Stomach smooth muscle (tissue), 2 donors: ENCODE measurements around the gene ZNF425.
"Not testable (repeated sequence)": the region's sequence is repeated elsewhere in the genome, so short reads cannot be mapped to it uniquely, and the experiment has no call there.

Source experiments
- H3K27ac ChIP-seq: one replicate; pipeline ENCODE4 v1.7.0; 2013; ENCODE audit warnings: mild to moderate bottlenecking, low read length, inconsistent platforms
- H3K27me3 ChIP-seq, 2 donors: one replicate each; pipeline ENCODE4 v1.7.0; 2013; ENCODE audit warnings: low read length in 2 of 2; ENCODE audit not compliant: insufficient read depth in 2 of 2, control insufficient read depth in 1 of 2
- H3K36me3 ChIP-seq, 2 donors: one replicate each; pipeline ENCODE4 v1.7.0; 2013; ENCODE audit warnings: low read length in 2 of 2; ENCODE audit not compliant: control insufficient read depth in 2 of 2, insufficient read depth in 2 of 2
- H3K4me1 ChIP-seq: one replicate; pipeline ENCODE4 v1.7.0; 2013; ENCODE audit warnings: low read length; ENCODE audit not compliant: control insufficient read depth, insufficient read depth
- H3K4me3 ChIP-seq, 2 donors: one replicate each; pipeline ENCODE4 v1.7.0; 2013; ENCODE audit warnings: low read length in 2 of 2
- H3K9ac ChIP-seq, 2 donors: one replicate each; pipeline ENCODE4 v1.7.0; 2013; ENCODE audit warnings: low read length in 2 of 2, mild to moderate bottlenecking in 1 of 2
- H3K9me3 ChIP-seq, 2 donors: one replicate each; pipeline ENCODE4 v1.7.0; 2013; ENCODE audit warnings: low read length in 2 of 2; ENCODE audit not compliant: control insufficient read depth in 2 of 2
- donor health status: healthy.
- donor health status: Pancreatic carcinoma.

Gene ZNF425

GRCh38 chr7:149071641-149072437 lies 54.3 kb downstream of the ZNF425 start:
- no peak overlapping the region for H3K4me3 ChIP-seq
- no peak overlapping the region for H3K9ac ChIP-seq
- no peaks in the 10 kb centered on the region for H3K27me3 ChIP-seq
- H3K36me3 ChIP-seq, result peaks cover 11 to 32% of the 10 kb centered on the region in 2 donors
- H3K27ac ChIP-seq, result no peak overlapping the region
- H3K9me3 ChIP-seq, result no peaks in the 10 kb centered on the region
- no peaks in the 10 kb centered on the region for H3K4me1 ChIP-seq

GRCh38 chr7:149071182-149071635 lies 54.9 kb downstream of the ZNF425 start:
- Histone ChIP-seq H3K27ac (no peak overlapping the region), H3K9me3 (no peaks in the 10 kb centered on the region), H3K4me3 (no peak overlapping the region), H3K9ac (no peak overlapping the region), H3K4me1 (no peaks in the 10 kb centered on the region), H3K27me3 (no peaks in the 10 kb centered on the region), H3K36me3 (peaks cover 11 to 34% of the 10 kb centered on the region in 2 donors)

GRCh38 chr7:149070372-149071125 lies 55.6 kb downstream of the ZNF425 start:
- no peaks in the 10 kb centered on the region for H3K27me3 ChIP-seq
- H3K27ac ChIP-seq, result no peak overlapping the region
- H3K36me3 ChIP-seq, result peaks cover 11 to 34% of the 10 kb centered on the region in 2 donors
- H3K4me1 ChIP-seq, result no peaks in the 10 kb centered on the region
- H3K9me3 ChIP-seq, result no peaks in the 10 kb centered on the region
- H3K4me3 ChIP-seq, result no peak overlapping the region
- H3K9ac ChIP-seq, result no peak overlapping the region

GRCh38 chr7:149067869-149068268 lies 58.3 kb downstream of the ZNF425 start:
- Histone ChIP-seq H3K27ac (no peak overlapping the region), H3K9ac (no peak overlapping the region), H3K4me1 (no peaks in the 10 kb centered on the region), H3K36me3 (peaks cover 10 to 26% of the 10 kb centered on the region in 2 donors), H3K9me3 (no peaks in the 10 kb centered on the region), H3K27me3 (no peaks in the 10 kb centered on the region), H3K4me3 (no peak overlapping the region)

- Histone ChIP-seq H3K27ac (no peak overlapping the region), H3K36me3 (peaks cover 0 to 4% of the 10 kb centered on the region in 2 donors), H3K4me3 (no peak overlapping the region), H3K4me1 (no peaks in the 10 kb centered on the region), H3K9ac (no peak overlapping the region), H3K9me3 (no peaks in the 10 kb centered on the region), H3K27me3 (no peaks in the 10 kb centered on the region)
These were observed 62.6 kb downstream of the ZNF425 start for GRCh38 chr7:149063476-149063875.

- not testable (repeated sequence) for H3K36me3 ChIP-seq, H3K4me1 ChIP-seq, H3K4me3 ChIP-seq, H3K9ac ChIP-seq, H3K27me3 ChIP-seq, H3K27ac ChIP-seq, H3K9me3 ChIP-seq
These were observed 63.8 kb downstream of the ZNF425 start for GRCh38 chr7:149062217-149062899.

GRCh38 chr7:149060156-149060555 lies 66.0 kb downstream of the ZNF425 start:
- no peak overlapping the region for H3K27ac ChIP-seq
- no peaks in the 10 kb centered on the region for H3K36me3 ChIP-seq
- H3K27me3 ChIP-seq, result no peaks in the 10 kb centered on the region
- no peak overlapping the region for H3K9ac ChIP-seq
- no peaks in the 10 kb centered on the region for H3K9me3 ChIP-seq
- no peak overlapping the region for H3K4me3 ChIP-seq
- H3K4me1 ChIP-seq, result no peaks in the 10 kb centered on the region

GRCh38 chr7:149053885-149054284 lies 72.2 kb downstream of the ZNF425 start:
- no peaks in the 10 kb centered on the region for H3K36me3 ChIP-seq
- no peaks in the 10 kb centered on the region for H3K27me3 ChIP-seq
- H3K4me3 ChIP-seq, result no peak overlapping the region
- H3K4me1 ChIP-seq, result no peaks in the 10 kb centered on the region
- H3K9ac ChIP-seq, result no peak overlapping the region
- no peak overlapping the region for H3K27ac ChIP-seq
- no peaks in the 10 kb centered on the region for H3K9me3 ChIP-seq

GRCh38 chr7:149053384-149053783 lies 72.7 kb downstream of the ZNF425 start:
- Histone ChIP-seq H3K36me3 (no peaks in the 10 kb centered on the region), H3K9ac (no peak overlapping the region), H3K4me1 (no peaks in the 10 kb centered on the region), H3K9me3 (no peaks in the 10 kb centered on the region), H3K4me3 (no peak overlapping the region), H3K27me3 (no peaks in the 10 kb centered on the region), H3K27ac (no peak overlapping the region)
